CD4-positive, alpha-beta T cell treated with Interleukin-17A for 4 hours (primary cell): Measurements from ENCODE around the gene STAT5A.

Experiments
- DNase-seq: peaks from one replicate; pipeline ENCODE4 v3.0.0-alpha.2; 2020; ENCODE audit warnings: mixed read lengths

Gene STAT5A

GRCh38 chr17:42270170-42270535 is 18.1 kb upstream of the STAT5A start:
- no peak for DNase-seq

GRCh38 chr17:42270596-42270995 is 17.7 kb upstream of the STAT5A start:
- DNase-seq, result no peak

- DNase-seq, result no peak
Observed at GRCh38 chr17:42271006-42271778, 17.1 kb upstream of the STAT5A start.

- DNase-seq, result no peak
Observed at GRCh38 chr17:42271779-42272035, 16.6 kb upstream of the STAT5A start.

GRCh38 chr17:42272162-42272907 is 16.0 kb upstream of the STAT5A start:
- DNase-seq, result no peak

GRCh38 chr17:42273474-42274252 is 14.6 kb upstream of the STAT5A start:
- no peak for DNase-seq

GRCh38 chr17:42274253-42274542 is 14.1 kb upstream of the STAT5A start:
- no peak for DNase-seq

- DNase-seq, result no peak
Observed at GRCh38 chr17:42274812-42275526, 13.3 kb upstream of the STAT5A start.

GRCh38 chr17:42275527-42276358 is 12.6 kb upstream of the STAT5A start:
- peak; percentile 47 for DNase-seq

GRCh38 chr17:42276359-42276608 is 12.0 kb upstream of the STAT5A start, which contains the start of gene STAT5B:
TSS of gene STAT5B (minus strand) at chr17:42276391. CDS start at chr17:42232127, 44,264 bp downstream.
- peak; percentile 79 for DNase-seq

- DNase-seq, result peak; percentile 47
Observed at GRCh38 chr17:42276609-42277341, 11.5 kb upstream of the STAT5A start.

- DNase-seq, result no peak
Observed at GRCh38 chr17:42277342-42277712, 11.0 kb upstream of the STAT5A start.

- no peak for DNase-seq
Observed at GRCh38 chr17:42279776-42280630, 8.3 kb upstream of the STAT5A start.

- no peak for DNase-seq
Observed at GRCh38 chr17:42281571-42282096, 6.7 kb upstream of the STAT5A start.

- no peak for DNase-seq
Observed at GRCh38 chr17:42282478-42283080, 5.7 kb upstream of the STAT5A start.

GRCh38 chr17:42283241-42284023 is 4.9 kb upstream of the STAT5A start:
- DNase-seq, result no peak

GRCh38 chr17:42284024-42284369 is 4.3 kb upstream of the STAT5A start:
- DNase-seq, result no peak

GRCh38 chr17:42284566-42284965 is 3.7 kb upstream of the STAT5A start:
- no peak for DNase-seq

- no peak for DNase-seq
Observed at GRCh38 chr17:42285346-42286050, 2.8 kb upstream of the STAT5A start.
